NCI-H526 treated with DMSO at 0.1 percent for 48 hours (cell line): Measurements from ENCODE around the gene RFPL3.
"Not testable (repeated sequence)": the region's sequence is repeated elsewhere in the genome, so short reads cannot be mapped to it uniquely, and the experiment has no call there.

Source experiments
- DNase-seq: peaks from one replicate; lab custom pipeline; 2025; lab: John Stamatoyannopoulos, UW

Gene RFPL3

DNA sequence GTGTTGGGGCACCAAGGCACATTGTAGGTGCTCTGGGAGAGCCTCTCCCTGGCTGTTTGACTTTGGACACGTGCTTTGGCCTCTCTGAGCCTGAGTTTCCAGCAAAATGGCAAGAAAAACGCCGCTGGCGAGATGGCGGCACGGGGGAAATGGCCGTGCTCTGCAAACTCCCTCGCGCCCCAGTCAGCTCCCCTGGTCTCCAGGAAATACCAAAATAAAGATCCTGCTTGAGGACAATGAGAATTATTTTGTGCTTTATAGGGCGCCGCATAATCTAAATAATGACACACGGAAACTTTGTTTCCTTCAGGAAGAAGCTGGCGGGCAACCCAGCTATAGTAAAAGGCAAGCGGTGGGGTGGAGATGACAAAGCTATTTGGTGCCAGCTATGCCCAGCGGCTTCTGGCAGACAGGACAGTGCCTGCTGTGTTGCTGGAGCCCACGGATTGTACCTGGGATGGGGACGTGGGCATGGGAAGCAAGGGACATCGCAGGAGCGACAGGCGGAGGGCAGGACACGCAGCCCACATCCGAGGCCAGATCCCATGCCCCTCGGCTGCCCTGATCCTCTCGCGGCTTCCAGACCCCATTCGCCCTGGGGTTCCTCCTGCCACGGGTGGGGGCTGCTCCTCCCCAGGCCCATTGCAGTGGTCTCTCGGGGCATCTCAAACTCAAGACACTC is 26.3 kb upstream of the RFPL3 start:
- no peak for DNase-seq

DNA sequence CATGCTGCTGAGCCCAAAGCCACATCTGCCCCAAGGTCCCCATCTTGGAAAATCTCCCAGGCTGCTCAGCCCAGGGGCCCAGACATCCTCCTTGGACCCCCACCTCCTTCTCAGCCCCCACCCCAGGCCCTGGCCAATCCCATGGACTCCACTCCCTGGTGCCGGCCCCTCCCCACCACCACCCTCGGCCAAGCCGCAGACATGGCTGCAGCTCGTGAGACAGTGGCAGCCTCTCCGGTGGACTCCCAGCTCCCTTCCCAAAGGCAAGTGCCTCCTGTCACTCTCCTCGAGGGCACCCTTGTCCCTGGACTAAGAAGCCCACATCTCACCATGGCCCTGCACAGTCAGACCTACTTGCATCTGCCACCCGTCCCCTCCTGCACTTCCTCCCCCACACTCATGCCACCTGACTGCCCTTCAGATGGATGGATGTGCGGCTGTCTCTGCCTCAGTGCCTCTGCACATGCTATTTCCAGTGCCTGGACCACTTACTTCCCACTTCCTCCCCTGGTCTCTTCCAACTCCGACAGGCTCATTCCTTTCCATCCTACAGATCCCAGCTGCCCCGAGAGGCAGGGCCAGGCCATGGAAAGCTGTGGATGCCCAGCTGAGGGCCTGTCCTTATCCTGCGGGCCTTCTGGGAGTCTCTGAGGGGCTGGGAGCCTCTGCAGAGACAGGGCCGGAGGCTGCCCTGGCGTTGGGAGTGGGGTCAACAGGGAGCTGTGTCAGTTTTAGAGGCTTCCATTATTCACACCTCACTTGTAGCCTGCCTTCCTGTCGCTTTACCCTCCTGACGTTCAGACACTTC is 25.5 kb upstream of the RFPL3 start:
- no peak for DNase-seq

DNA sequence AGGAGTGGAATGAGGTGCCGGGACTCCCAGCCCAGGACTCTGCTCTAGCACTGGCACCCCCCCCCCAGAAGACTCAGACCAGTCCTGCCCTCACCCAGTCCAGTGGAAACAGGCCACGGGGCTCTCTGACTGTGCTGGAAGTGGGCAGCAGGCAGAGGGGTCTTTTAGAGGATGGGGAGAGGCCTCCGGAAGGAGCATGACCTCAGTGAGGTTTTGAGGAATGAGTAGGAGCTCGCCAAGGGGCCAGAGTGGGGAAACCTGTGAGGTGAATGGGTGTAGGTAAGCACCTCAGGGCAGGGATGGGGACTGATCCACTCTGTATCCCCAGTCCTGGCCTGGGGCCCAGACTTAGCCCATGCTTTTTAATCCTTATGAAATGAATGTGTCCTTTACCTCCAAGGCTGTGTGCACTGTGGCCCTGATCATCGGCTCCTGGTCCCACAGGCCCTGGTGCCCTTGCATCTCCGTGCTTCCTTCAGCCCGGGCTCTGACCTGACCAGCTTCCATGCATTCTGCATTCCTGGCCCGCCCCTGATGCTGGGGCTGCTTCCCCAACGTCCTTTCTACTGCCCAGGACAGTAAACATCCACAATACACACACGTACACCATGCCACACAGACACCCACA is 24.4 kb upstream of the RFPL3 start:
- DNase-seq, result no peak

DNA sequence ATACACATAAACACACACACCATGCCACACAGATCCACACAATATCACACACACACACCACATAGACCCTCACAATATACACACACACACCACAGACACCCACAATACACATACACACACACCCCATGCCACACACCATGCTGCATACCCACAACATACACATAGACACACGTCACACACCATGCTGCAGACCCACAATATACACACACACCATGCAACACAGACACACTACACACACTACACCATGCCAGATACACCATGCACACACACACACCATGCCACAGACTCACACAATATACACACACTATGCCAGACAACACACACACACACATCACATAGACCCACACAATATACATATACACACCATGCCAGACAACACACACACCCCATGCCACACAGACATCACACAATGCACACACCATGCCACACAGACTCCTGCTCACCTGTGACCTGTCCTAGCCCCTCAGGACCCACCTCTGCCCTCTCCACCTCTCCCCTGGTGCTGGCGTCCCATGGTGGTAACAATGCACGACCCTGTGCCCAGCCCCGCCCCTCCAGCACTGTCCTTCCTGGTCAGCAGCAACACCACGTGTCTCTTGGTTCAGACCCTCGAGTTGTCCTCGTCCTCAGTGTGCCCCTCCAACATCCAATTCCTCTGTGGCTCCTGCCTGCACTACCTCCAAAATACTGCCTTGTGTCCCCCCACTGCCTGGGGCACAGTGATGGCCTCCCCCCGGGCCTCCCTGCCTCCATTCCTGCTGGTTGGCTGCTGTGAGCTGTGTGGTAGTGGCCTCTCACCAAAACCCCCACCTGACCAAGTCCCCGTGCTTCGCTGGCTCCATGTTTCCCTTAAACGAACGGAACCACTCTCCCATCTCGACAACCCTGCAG is 23.7 kb upstream of the RFPL3 start:
- DNase-seq, result no peak

DNA sequence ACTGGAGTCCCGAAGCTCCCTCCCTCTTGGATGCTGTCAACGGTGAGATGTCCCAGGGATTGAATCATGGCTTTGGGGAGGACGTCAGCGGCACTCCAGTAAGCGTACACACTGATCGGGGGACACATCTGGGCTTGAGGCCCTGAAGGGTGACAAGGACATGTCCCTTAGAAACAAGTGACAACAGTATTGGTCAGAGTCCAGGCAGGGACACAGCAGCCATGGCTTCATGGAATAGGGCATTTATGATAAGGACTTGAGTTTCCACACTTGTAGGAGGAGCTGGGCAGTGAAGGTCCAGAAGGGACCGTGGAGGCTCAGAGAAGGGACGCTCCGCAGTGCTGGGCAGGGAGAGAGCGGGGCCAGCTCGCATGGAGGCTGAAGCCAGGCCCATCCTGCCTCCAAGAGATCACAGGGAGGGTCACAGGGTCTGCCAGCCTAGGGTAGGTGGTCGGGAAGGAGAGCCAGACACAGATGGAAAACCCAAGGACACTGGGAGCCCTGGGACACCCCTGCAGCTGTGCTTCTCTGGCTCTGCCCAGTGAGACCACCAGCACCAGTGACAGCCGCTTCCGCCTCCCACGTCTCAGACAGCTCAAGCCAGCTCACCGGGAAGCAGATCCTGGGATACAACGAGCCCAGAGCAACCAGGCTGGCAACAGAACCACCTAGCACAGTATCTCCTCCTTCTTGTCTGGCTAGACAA is 22.9 kb upstream of the RFPL3 start:
- no peak for DNase-seq

DNA sequence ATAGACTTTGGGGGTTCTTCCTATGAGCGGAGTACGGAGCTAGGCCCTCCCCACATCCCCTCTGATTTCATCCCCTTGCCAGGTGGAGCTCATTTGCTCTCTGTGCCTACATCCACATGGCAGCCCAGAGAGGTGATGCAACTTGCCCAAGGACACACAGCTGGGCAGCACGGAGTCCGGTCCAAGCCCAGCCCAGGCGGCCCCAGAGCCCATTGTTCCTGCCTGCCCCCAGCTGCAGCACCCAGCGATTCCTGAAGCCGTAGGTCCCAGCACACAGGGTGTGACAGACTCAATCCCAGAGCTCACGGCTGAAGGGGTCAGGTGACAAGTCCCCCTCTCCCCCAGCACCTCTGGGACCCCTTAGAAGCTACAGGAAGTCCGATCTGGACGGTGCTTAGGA is 22.2 kb upstream of the RFPL3 start:
- DNase-seq, result no peak

DNA sequence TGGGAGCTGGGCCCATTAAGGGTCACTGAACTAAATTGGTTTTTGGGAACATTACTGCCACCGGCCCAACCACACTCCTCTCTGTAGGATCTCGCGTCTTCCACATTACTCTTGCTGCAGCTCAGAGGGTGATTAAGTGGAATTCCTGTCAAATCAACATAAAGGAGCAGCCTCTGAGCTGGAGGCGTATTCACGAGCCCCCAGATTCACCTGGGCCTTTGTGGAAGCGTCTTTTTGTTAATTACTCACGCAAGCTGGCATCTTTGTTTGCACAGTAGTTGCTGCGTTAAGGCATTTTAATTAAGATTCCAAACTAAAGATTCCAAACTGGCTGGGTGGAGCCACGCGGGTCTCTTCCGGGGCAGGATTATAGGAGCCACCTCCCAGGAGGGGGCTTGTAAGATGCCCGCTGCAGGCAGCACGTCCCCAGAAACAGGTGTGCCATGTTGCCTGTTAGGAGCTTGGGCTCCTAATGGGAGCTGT is 21.5 kb upstream of the RFPL3 start:
- no peak for DNase-seq

DNA sequence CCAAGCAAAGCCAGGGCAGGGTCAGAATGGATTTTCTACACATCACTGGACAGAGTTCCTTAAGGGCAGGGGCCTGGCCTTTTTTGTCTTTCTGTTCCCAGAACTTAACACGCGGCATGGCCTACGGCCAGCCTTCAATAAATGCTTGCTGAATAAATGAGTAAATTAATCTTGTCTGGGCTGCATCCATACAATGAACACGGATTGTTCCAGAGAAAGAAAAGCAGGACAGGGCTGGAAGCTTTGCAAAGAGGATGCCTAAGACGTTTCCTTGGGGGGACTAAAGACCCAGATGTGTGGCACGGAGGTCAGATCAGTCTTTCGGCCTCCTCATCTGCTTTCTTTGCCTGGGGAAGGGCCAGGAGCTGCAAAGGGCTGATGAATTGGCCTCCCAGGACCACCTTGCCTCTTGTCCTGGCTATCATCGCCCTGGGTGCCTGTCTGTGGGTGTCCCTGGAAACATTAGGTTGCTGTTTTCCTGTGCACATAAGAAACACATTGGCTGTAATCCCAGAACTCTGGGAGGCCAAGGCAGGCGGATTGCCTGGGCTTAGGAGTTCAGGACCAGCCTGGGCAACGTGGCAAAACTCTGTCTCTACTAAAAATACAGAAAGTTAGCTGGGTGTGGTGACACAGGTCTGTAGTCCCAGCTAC is 20.8 kb upstream of the RFPL3 start:
- DNase-seq, result no peak

DNA sequence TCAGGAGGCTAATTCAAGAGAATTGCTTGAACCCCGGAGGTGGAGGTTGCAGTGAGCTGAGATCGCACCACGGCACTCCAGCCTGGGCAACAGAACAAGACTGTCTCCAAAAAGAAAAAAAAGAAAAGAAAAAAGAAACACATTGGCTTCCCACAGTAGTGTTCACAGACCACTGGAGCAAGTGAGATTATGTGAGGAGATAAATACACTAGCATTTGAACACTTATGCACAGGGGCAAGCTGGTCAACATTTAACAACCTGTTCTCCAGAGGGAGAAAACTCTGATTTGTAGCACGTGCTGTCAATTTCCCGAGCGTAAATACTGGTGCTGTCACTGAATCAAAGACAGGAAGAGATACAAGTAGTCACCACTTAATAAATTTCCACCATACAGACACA is 20.2 kb upstream of the RFPL3 start:
- DNase-seq, result not testable (repeated sequence)

DNA sequence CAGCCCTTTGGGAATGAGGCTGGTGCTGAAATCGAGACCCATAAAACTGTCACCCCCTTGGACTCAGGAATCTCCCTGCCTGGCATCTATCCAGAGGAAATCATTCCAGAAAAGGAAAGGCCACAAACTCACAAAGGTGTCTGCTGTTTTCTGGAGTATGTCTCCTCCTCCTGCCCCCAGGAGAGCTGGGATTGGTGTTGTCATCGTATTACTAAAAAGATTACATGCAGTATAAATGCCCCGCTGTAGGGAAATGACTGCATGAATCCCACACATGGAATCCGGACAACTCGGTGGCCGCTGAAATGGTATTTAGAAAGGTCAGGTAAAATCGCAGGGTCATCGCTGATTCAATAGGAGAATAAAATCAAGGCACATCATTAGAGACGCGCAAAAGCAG is 18.9 kb upstream of the RFPL3 start:
- no peak for DNase-seq

DNA sequence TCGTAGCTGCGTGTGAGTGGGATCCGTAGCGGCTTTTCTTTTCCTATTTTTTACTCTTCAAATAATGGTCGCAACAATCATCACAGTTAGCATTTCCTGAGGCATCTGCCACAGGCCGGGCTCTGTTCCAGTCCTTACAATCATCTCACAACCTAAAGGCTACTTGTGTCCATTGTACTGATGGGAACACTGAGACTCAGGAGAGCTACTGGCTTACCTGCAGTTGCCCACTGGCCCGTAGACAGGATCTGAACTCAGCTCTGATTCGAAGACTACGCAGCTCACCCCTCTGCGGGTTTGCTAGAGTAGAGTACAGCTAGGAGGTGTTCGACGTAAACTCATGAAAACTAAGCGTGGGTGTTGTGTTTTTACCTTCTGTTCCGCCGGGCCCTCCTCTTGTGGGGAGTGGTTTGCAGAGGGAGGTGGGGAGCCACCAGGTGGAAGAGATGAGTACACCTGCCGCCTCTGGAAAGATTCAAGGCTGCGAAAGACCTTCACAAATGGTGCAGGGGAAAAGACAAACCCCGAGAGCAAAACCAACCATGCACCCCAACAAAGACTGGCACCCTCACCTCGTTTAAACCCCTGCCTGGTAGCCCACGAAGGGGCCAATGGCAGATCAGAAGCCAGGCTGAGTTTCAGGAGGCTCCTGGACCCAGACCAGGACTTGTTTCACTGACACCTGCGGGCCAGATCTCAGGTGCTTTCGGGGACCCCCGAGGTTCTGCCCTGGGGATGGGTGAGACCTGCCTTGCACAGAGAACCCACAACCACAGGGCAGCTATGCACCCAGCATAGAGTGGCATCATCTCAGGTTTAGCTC is 18.3 kb upstream of the RFPL3 start:
- DNase-seq, result no peak

DNA sequence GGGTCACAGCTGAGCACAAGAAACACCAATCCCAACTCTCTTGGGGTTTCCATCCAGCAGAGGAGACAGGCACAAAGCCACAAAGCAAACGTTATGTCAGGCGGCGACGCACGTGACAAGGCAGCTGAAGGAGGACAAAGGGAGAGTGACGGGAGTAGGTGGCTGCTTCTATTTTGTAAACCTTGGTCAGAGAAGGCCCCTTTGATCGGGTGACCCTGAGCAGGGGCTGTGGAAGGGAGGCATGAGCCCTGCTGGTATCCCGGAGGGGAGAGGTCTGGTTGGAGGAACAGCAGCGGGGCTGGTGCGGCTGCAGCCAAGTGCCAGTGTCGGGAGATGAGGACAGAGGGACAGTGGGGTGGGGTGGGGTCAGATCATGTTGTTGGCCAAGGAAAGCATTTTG is 17.3 kb upstream of the RFPL3 start:
- DNase-seq, result no peak

DNA sequence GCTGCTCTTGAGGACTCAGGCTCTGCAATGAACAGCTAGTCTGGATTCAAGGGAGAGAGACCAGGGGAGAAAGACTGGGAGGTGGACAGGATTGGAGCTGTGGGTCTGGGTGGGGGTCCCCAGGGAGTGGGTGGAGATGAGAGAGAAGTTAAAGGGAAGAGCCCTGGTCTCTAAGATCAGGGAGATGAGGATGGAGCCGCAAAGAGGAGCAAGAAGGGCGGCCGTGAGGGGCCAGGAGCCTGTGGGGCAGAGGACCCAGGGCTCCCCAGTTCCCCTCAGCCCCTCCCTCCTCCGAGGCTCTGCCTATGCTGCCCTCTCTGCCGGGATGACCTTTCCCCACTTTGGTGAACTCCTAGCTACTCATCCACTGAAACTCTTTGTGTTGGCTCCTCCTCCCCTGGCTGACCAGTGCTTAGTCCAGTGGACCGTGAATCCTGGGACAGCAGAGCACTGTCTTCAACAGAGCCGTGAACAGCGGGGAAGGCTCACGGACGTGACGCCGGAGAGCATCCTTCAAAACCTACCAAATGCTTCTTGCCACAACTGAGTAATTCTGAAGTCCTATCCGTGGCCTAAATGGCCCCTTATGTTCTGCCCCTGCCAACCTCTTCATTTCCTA is 16.4 kb upstream of the RFPL3 start:
- DNase-seq, result no peak

DNA sequence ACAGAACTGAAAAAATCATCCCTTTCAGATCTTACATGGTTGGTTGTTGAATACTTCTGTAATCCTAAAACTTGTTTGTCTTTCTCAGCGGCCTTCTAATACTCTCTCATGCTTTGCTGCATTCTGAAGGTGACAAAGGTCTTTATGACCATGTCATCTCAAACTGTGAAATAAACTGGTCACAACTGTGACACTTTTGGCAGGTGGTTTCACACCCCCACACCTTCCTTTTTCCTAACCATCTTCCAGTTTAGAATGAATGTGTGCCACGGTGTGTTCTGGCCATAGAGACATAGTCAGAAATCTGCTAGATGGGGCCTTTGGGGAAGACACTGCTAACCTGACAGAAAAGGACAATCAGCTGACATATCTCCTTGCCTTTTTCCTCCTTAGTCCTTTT is 14.7 kb upstream of the RFPL3 start:
- no peak for DNase-seq

DNA sequence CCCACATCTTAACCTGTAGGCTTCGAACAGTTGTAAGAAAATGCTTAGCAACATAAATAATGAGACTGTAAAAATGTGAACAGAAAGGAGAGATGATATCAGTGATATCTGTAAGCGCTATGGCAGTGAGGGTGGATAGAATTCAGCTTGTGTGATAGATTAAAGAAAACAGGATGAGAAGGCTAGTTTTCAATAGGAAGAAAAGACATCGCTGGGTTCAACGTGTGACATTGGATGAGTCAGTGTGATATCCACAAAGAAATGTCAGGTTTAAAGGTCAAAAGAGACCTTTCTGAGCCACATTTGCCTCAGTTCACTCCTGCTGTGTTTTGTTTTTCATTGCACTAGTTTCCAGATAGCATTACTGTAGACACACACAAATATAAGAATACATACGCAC is 13.7 kb upstream of the RFPL3 start:
- no peak for DNase-seq

DNA sequence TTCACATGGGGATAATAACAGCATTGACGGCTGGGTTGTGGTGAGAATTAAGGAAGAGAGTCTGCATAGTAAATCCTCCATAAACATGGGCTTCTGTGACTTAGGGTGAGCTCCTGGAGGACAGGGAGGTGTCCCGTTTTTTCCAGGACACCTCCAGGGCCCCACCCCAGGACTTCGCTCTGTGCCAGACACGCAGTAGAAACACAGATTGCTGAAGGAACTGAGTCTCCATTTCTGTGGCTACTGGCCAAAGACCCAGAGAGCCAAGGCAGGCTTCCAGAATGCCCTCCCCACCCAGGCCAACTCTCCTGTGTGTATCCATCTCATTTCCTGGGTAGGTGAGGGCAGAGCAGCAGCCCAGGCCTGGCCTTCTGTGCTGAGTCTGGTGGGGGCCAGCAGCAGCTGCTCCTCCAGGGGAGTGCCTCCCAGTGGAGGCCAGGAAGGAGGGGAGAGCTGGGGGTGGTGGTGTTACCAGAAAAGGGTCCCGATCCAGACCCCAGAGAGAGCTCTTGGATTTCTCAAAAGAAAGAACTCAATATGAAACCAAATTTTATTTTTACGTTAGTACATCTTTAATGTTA is 9.5 kb upstream of the RFPL3 start:
- no peak for DNase-seq

DNA sequence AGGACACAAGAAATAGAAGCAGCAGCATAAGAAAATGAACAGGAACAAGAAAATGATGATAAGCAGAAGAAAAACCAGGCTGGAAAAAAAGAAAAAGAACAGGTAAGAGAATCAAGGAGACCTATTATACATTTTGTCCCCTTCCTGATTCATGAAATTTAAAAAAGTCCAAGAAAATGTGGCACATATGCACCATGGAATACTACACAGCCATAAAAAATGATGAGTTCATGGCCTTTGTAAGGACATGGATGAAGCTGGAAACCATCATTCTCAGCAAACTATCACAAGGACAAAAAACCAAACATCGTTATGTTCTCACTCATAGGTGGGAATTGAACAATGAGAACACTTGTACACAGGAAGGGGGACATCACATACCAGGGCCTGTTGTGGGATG is 5.8 kb upstream of the RFPL3 start:
- not testable (repeated sequence) for DNase-seq

DNA sequence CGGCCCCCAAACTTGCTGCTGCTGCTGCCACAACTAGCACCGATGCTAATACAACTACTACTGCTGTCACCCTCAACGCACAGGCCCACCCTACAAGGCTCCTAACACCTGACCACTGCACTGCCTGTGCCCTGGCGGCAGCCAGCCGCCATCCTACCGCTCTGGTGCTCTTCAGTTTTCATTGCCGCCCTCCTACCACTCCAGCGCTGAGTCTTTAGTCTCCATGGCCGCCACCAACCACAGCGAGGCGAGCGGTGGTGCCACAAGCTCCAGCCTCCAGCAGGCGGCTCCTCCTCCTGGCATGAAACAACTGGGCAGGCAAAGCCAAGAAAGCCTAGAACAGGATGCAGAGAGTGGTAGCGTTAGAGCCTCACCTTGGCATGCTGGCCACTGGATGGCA is 5.0 kb upstream of the RFPL3 start:
- DNase-seq, result no peak

DNA sequence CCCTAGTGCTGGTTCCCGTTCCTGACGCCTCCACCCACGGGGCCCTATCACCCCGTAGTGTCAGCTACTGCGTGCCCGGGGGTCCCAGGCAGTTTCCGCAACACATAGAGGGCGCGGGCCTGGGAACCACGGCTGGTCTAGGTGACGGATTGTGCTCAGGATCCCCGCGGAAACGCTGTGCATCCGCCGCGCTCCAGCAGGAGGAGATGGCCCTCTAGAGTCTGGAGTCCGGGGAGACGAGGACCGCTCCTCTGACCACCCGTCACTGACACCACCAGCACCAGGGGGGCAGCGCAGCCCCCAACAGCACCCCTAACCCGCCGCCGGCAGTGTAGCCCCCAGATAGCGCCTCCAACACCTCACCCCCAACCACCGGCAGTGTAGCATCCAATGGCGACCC is 4.4 kb upstream of the RFPL3 start:
- DNase-seq, result no peak
